HepG2 (cell line): ENCODE data around the gene SAA4.

ENCODE experiments used
- ATF3 ChIP-seq: sonication (generic); formaldehyde crosslinking; IDR thresholded peaks from 2 replicates; pipeline ENCODE4 v1.4.0; 2020; ENCODE audit warnings: missing genetic modification reagents
- FOXP1 ChIP-seq, 2 experiments: fragments of 450-650 bp in 1 of 2; IDR thresholded peaks; 2 replicates each; pipeline ENCODE4 v1.6.1; 2017 to 2018; ENCODE audit warnings: antibody characterized with exemption in 1 of 2
- PRMT3 ChIP-seq: sonication (generic); formaldehyde crosslinking; IDR thresholded peaks from 2 replicates; pipeline ENCODE4 v1.8.1; 2022; ENCODE audit warnings: low read depth, mild to moderate bottlenecking, moderate library complexity, missing genetic modification reagents, borderline replicate concordance
- TAF1 ChIP-seq: sonication (generic); formaldehyde crosslinking; IDR thresholded peaks from 2 replicates; pipeline ENCODE4 v1.4.0; 2020; ENCODE audit warnings: missing genetic modification reagents
- TARDBP ChIP-seq: sonication (generic); formaldehyde crosslinking; IDR thresholded peaks from 2 replicates; pipeline ENCODE4 v1.8.0; 2022; ENCODE audit warnings: mild to moderate bottlenecking, missing genetic modification reagents
- TBX2 ChIP-seq: sonication (generic); formaldehyde crosslinking; IDR thresholded peaks from 2 replicates; pipeline ENCODE4 v1.5.0; 2020; ENCODE audit warnings: missing genetic modification reagents, mild to moderate bottlenecking, borderline replicate concordance
- THRA ChIP-seq: sonication (generic); formaldehyde crosslinking; IDR thresholded peaks from 2 replicates; pipeline ENCODE4 v1.4.0; 2020; ENCODE audit warnings: missing genetic modification reagents, borderline replicate concordance
- YY1 ChIP-seq: IDR thresholded peaks from 2 replicates; pipeline ENCODE4 v1.6.1; 2011; ENCODE audit warnings: low read length, low read depth, moderate library complexity, mild to moderate bottlenecking; ENCODE audit not compliant: insufficient read depth, insufficient replicate concordance
- ZC3H4 ChIP-seq: sonication (generic); formaldehyde crosslinking; IDR thresholded peaks from 2 replicates; pipeline ENCODE4 v1.4.0; 2020; ENCODE audit warnings: missing genetic modification reagents, borderline replicate concordance
- ZNF431 ChIP-seq: sonication (generic); formaldehyde crosslinking; IDR thresholded peaks from 2 replicates; pipeline ENCODE4 v1.9.0; 2022; ENCODE audit warnings: missing genetic modification reagents, low read depth, mild to moderate bottlenecking, borderline replicate concordance
- TF ChIP-seq, protein P1 (sequence below): sonication (generic); formaldehyde crosslinking; IDR thresholded peaks from 2 replicates; pipeline ENCODE4 v1.5.0; 2020; ENCODE audit warnings: mild to moderate bottlenecking, missing genetic modification reagents, moderate library complexity
- TF ChIP-seq, protein P2 (sequence below): sonication (generic); formaldehyde crosslinking; IDR thresholded peaks from 2 replicates; pipeline ENCODE4 v1.4.0; 2020; ENCODE audit warnings: missing genetic modification reagents, borderline replicate concordance

DNA sequence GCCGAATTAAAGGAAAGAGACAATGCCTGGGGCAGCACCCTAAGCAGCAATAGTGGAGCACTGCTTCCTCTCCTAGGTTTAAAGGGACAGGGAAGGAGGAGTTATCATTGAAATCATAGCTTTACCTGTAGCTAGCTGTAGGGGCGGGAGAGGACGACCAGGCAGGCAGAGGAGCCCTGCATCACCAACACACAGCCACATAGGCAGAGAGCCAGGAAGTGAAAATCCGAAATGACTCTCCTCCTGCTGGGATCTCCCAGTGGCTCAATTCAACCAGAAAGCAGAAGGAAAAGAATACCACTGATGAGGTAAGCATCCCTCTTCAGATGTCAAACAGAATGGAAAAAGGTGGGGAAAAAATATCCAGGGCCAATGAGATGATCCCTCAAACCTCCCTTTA is 43.6 kb downstream of the SAA4 start:
- TF ChIP-seq TBX2 (CRISPR knock-in tag) (no peak), TAF1 (no peak), ZNF431 (CRISPR knock-in tag) (no peak), FOXP1 (IDR thresholded peaks at IDR 0.05) (no peak), FOXP1 (CRISPR knock-in tag; IDR thresholded peaks at IDR 0.05) (no peak), PRMT3 (CRISPR knock-in tag) (no peak), THRA (CRISPR knock-in tag) (no peak), TARDBP (CRISPR knock-in tag) (no peak), YY1 (no peak), ATF3 (CRISPR knock-in tag) (no peak), ZC3H4 (CRISPR knock-in tag) (no peak)
- TF ChIP-seq, protein P1, sequence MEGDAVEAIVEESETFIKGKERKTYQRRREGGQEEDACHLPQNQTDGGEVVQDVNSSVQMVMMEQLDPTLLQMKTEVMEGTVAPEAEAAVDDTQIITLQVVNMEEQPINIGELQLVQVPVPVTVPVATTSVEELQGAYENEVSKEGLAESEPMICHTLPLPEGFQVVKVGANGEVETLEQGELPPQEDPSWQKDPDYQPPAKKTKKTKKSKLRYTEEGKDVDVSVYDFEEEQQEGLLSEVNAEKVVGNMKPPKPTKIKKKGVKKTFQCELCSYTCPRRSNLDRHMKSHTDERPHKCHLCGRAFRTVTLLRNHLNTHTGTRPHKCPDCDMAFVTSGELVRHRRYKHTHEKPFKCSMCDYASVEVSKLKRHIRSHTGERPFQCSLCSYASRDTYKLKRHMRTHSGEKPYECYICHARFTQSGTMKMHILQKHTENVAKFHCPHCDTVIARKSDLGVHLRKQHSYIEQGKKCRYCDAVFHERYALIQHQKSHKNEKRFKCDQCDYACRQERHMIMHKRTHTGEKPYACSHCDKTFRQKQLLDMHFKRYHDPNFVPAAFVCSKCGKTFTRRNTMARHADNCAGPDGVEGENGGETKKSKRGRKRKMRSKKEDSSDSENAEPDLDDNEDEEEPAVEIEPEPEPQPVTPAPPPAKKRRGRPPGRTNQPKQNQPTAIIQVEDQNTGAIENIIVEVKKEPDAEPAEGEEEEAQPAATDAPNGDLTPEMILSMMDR: no peak
- TF ChIP-seq, protein P2, sequence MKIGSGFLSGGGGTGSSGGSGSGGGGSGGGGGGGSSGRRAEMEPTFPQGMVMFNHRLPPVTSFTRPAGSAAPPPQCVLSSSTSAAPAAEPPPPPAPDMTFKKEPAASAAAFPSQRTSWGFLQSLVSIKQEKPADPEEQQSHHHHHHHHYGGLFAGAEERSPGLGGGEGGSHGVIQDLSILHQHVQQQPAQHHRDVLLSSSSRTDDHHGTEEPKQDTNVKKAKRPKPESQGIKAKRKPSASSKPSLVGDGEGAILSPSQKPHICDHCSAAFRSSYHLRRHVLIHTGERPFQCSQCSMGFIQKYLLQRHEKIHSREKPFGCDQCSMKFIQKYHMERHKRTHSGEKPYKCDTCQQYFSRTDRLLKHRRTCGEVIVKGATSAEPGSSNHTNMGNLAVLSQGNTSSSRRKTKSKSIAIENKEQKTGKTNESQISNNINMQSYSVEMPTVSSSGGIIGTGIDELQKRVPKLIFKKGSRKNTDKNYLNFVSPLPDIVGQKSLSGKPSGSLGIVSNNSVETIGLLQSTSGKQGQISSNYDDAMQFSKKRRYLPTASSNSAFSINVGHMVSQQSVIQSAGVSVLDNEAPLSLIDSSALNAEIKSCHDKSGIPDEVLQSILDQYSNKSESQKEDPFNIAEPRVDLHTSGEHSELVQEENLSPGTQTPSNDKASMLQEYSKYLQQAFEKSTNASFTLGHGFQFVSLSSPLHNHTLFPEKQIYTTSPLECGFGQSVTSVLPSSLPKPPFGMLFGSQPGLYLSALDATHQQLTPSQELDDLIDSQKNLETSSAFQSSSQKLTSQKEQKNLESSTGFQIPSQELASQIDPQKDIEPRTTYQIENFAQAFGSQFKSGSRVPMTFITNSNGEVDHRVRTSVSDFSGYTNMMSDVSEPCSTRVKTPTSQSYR (CRISPR knock-in tag): no peak
